CD4-positive, alpha-beta T cell treated with Interferon gamma for 1 hour (primary cell): ENCODE measurements around the gene PPP2R3B.

ENCODE experiments used
- DNase-seq: peaks from one replicate; pipeline ENCODE4 v3.0.0-alpha.2; 2020

PPP2R3B gene

DNA sequence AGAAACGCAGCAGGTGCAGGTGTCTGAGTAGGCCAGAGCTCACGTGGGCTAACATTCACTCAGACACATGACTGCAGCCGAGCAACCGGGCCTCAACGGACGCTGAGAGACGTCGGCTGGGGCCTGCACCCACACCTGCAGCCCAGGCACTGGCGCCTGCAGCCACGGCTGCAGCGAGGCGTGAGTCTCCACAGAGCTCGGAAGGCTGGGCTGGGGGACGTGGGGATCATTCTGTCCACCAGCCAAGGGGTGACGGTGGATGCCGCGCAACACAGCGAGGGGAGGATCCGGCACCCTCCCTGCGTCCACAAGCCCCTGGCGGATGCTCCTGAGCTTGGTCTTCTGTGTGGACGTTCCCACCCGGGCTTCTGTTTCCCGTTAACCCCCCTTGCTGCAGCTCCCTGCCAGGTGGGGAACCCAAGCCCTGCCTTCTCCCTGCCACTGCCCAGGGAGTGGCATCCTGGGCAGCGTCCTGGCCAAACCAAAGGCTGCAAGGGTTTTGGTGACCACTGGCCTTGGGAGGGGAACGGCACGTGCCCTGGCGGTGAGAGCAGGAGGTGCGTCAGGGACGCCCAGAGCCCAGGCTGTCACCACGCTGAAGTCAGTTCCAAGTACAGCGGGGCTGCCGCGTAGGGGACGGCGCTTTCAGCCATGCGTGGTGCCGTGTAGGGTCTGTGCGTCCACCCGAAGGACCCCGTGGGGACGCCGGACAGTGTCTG lies 16.3 kb downstream of the PPP2R3B start:
- DNase-seq: no peak

DNA sequence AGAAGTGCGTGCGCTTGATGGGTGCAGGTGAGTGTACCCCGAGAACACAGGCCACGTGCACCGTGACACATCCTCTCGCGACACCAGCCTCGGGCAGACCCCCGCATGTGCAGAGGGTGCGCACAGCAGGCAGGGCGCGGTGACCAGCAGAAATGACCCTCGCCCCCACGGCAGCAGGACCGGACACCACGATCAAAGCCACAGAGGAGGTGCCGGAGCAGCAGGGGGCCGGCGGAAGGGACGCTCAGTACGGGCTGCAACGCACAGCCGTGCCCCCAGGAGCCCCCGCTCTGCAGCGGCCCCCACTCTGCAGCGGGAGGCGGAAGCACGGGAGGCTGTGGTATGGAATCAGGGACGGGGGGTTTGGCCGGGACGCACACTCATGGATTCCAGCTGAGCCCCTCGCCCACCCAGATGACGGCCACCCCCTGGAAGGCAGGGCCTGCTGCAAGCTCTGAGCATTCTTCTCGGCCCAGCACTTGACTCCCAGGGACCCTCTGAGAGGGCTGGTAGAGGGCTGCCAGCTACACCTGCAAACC lies 17.1 kb downstream of the PPP2R3B start:
- no peak for DNase-seq

DNA sequence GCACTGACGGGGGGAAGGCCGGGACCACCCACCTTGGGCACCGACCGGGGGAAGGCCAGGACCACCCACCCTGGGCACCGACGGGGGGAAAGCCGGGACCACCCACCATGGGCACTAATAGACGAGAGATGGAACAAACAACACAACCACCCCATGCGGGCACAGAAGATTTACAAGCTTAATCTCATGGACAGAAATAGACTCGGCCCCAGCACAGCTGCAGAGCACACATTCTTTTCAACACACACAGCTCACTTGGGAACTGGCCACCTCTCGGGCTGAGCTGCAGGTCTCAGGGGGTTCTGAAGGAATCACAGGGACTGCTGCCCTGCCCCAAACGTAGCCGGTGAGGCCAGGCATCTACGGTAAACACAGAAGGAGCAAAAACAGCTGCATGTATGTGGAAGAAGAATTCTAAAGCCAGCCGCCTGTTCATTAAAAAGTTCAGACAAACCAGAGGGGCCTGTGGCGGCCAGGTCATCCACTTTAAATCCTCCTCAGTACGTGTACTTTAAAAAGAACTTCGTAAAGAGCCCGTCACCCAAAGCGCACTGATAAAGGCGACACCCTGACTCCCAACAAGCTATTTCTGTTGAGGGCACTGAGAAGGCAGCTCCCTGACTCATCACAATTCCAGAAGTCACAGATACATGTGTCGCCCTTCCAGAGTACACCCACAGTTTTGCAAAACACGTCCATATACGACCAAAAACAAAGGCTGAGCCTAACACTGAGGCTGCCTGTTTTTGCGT lies 17.7 kb downstream of the PPP2R3B start:
- no peak for DNase-seq

DNA sequence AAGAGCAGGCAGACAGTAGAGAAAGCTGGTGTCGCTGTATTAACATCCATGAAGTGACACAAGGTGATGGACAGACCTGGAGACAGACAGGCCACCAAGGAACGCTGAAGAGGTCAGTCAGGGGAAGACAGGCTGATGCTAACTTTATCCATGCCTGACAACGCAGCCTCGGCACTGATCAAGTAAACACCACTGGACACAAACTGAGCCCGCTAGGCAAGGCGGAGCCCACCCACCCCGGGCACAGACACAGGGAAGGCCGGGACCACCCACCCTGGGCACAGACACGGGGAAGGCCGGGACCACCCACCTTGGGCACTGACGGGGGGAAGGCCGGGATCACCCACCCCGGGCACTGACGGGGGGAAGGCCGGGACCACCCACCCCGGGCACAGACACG lies 18.8 kb downstream of the PPP2R3B start:
- no peak for DNase-seq

DNA sequence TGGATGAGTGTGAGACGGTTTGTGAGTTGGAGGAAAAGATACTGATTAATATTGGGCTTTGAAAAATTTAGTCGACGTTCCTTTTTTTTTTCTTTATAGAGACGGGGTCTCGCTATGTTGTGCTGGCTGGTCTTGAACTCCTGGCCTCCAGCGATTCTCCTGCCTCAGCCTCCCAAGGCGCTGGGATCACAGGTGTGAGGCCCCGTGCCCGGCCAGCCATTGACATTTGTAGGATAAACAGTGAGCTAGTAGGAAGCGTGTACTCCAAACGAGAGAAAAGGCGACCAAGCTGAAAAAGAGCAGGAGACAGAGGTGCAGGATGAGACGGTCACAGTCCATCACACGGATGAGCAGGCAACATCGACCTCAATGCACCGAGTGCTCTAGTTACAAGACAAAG lies 19.4 kb downstream of the PPP2R3B start:
- no peak for DNase-seq

DNA sequence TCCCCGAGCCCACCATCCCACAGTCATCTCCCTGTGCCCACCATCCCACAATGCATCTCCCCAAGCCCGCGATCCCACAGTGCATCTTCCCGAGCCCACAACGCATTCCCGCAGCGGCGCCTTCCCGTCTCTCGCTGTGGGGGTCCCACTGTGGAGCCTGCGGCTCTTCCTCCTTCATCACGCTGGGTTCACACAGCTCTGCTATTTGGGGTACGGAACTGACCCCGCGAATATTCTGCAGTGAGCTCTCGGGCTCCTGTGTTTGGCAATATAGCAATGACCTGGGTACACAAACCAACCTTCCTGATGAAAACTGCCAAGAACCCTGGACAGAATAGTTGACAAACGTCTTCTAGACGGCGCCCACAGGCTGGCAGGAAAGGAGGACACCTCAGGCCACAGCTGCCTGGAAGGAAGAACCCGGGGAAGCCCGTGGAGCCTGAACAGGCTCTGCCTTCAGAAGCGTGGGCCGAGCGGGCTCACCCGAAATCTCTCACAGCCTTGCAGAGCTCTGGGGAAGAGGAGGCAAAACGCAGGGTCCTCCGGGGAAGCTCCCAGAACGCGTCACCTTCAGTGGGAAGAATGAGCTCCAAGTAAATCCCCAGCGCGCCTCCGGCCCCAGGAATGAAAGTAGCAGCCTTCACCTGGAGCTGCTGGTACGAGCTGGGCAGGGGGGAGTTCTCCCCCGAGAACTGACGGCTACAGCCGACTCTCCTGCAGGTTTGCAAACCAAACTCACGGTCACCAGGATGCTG lies 22.9 kb downstream of the PPP2R3B start:
- no peak for DNase-seq

DNA sequence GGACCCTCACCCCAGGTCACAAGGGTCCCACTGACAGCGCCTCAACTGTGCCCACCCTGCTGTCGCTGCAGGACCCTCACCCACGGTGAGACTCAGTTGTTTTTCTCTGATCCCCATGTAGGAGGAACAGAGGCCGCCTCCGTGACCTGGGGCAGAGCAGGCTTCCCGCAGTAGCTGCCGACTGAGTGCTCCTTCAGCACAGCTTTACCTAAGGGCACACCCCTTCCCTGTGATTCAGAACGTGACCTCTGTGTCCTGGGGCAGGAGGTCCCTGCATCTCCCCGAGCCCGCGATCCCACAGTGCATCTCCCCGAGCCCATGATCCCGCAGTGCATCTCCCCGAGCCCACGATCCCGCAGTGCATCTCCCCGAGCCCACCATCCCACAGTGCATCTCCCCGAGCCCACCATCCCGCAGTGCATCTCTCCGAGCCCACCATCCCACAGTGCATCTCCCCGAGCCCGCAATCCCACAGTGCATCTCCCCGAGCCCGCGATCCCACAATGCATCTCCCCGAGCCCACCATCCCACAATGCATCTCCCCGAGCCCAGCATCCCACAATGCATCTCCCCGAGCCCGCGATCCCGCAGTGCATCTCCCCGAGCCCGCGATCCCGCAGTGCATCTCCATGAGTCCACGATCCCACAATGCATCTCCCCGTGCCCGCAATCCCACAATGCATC lies 23.6 kb downstream of the PPP2R3B start:
- no peak for DNase-seq

DNA sequence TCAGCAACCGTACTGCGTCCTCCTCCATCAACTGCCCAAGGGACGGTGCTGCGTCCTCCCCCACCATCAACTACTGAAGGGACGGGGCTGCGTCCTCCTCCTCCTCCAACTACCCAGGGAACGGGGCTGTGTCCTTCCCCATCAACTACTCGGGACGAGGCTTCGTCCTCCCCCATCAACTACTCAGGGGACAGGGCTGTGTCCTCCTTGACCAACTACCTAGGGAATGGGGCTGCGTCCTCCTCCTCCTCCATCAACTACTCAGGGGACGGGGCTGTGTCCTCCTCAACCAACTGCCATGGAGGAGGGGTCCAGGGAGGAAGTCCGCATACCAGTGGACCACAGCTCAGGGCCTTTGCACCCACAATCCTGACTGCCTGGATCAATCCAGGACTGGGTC lies 24.4 kb downstream of the PPP2R3B start:
- DNase-seq: no peak

DNA sequence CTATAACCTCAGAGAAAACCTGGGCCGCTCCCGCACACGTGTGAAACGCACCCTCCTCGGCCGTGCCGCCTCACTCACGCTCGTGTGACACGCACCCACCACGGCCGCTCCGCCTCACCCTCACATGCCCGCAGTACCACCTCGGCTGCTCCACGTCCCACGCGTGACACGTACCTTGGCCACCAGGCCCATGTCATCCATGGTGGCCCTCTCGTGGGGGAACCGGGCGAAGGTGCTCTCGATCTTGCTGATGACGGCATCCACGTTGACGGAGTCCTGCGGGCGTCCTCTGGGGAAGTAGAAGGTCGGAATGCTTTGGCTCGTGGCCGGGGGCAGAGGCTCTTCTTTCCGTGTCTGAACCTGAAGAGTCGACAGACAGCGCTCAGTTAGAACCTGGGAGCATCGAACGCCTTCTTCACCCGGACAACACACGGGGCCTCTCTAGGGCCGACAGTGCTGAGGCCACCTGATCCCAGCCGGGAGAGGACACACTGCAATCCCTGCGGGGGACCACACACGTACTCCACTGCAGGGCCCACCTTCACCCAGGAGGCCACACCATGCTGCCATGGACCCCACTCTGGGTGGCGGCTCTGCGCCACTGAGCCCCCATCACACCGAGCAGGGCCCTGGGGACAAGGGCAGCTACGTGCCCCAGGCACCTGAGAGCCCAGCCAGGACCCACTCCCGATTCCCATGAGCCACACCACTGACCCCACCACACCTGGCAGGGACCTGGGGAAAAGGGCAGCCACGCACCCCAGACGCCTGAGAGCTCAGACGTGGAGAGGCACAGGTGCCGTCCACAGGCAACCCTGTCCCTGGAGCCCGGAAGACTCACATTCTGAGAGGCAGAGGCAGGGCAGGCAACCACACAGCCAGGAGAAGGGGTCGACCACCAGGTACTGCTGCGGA lies 25.2 kb downstream of the PPP2R3B start:
- DNase-seq: no peak

DNA sequence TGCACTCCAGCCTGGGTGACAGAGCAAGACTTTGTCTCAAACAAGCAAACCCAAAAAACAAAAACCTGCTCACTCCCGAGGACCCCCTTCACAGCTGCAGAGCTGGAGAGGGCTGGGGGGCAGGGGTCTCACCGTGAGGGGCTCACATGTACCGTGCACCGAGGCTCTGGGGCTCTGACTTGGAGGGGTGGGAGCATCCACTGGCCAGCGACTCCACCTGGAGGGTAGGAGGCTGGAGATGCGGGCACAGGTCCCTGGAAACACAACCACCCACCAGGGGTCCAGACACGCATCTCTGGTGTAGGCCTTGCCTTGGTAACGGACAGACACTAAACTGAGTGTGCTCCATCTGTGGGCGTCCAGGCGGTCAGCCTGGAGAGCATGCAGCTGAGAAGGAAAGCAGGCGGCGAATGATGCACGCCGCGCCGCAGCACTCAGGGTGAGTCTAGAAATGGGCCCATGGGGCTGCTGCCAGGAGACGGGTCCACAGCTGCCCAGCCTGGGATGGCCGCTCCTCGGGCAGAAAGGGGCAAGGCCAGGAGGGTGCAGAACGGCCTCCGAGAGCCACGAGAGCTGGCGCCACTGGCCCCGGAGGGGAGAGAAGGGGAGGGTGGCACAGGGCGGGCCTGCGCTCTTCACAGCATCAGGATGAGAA lies 26.1 kb downstream of the PPP2R3B start:
- no peak for DNase-seq

DNA sequence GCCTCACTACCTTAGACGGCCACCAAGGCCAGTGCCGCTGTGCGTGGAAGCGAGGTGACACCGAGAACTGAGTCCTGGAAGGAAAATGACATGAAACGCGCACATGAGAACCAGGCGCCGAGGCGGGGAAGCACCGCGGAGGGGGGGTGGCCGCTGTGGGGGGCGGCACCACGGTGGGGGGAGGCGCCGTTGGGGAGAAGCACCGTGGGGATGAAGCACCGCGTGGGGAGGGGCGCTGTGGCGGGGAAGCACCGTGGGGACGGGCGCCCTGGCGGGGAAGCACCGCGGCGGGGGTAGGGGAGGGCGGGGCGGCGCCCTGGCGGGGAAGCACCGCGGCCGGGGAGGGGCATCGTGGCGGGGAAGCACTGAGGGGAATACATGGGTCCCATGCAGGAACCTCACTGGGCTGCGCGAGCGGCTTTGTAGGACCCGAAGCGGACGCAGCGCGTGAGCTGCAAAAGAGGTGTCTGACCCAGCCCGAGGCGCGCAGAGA lies 28.0 kb downstream of the PPP2R3B start:
- no peak for DNase-seq

DNA sequence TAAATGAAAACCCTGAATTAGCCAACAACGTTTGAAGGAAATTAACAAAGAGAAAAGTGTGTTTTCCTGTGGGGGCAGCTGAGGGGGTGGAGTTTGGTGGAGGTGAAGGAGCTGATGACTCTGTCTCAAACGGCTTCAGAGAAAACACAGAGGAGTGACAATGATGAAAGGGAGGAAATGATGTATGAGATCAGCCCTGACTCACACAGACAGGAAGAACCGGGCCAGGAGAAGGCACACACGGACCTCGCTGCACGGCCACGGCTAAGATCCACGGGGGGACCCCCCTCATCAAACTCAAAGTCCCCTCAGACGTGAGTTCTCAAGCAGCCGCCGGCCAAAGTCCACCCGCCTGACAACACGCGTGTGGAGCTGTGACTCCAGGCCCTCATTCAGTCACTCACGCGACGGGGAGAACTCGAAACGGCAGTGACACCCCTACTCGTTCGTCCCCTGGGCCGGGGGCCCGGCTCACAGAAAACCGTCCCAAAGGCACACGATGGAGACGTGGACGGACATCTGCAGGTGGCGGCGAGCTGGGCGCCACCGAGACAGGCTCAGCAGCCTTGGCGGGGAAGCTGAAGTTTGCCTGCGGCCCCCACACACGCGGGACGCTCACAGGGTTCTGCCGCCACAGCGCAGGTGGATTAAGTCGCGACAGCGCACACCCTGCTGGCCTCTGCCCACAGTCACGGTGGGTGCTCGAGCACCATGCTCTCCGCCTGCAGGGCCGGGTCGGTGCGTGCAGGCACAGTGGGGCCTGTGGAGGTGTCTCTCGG lies 28.8 kb downstream of the PPP2R3B start:
- DNase-seq: peak; percentile 48

DNA sequence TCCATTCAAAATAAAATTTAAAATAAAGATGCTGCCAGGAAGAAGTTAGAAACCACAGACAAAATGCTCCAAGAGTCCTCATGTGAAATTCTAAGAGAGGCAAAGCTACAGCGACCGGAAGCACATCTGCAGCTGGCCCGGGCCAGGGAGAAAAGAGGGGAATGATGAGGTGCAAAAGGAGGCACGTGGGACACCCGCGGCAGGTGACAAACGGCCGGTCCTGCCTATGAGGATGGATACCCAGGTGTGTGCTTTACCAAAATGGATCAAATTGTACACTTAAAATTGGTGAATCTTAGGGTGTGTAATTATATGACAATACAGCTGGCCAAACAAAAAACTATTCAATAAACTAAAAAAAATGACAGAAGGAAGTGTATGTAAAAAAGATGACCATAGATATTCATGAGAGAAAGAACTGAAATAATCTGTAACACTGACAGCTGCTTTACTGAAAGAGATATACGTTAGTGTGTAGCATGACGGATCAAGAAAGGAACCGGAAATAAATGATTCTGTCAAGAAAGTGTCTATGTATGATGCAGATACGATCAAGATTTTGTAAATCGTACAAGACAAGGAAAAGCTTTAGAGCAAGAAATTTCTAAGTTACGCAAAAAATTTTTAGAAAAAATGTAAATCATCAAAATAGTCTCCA lies 29.5 kb downstream of the PPP2R3B start:
- DNase-seq: no peak

DNA sequence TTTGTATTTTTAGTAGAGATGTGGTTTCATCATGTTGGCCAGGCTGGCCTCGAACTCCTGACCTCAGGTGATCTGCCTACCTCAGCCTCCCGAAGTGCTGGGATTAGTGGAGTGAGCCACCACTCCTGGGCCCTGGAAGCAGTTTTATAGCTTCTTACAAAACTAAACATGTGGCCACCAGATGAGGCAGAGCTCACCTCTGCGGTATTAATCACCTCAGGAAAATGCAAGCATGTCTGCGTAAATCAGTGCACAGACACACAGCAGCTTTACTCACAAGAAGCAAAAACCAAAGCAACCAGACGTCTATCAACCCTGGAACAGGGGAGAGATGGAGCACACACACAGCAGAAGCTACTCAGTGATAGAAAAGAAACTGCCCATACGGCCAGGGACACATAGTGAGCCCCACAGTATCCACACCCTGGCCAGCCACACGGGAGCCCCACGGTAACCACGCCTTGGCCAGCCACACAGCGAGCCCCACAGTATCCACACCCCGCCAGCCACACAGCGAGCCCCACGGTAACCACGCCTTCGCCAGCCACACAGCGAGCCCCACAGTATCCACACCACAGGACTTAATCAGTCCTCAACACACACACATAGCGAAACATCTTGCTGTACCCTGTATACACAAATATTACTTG lies 30.2 kb downstream of the PPP2R3B start:
- DNase-seq: no peak

DNA sequence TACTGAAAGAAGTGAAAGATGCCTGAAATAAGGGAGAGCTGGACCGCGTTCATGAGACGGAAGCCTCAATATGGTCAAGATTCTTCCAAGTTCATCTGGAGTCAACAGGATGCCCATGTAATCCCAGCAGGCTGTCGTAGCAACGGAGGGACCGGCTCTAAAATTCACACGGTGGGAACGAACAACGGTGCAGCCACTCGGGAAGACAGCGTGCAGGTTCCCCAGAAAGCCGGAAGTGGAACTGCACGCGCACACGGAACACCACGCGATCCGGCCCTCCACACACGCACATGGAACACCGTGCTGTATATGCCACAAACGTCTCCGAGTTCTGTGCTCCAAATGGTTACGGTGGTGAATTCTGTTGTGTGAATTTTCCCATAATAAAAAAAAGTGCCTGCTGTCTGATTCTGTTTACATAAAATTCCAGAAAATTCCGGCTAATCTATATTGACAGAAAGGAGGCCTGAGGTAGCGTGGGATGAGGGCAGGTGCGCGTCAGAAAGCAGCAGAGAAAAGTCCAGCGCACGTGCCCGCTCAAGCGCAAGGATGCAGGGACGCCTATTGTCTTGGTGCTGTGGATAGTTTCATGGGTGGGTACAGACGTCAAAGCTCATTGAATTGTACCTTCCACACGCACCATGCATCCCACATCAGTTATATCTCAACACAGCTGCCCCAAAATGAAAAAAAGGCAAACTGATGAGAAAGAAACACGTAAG lies 31.2 kb downstream of the PPP2R3B start:
- DNase-seq: no peak

DNA sequence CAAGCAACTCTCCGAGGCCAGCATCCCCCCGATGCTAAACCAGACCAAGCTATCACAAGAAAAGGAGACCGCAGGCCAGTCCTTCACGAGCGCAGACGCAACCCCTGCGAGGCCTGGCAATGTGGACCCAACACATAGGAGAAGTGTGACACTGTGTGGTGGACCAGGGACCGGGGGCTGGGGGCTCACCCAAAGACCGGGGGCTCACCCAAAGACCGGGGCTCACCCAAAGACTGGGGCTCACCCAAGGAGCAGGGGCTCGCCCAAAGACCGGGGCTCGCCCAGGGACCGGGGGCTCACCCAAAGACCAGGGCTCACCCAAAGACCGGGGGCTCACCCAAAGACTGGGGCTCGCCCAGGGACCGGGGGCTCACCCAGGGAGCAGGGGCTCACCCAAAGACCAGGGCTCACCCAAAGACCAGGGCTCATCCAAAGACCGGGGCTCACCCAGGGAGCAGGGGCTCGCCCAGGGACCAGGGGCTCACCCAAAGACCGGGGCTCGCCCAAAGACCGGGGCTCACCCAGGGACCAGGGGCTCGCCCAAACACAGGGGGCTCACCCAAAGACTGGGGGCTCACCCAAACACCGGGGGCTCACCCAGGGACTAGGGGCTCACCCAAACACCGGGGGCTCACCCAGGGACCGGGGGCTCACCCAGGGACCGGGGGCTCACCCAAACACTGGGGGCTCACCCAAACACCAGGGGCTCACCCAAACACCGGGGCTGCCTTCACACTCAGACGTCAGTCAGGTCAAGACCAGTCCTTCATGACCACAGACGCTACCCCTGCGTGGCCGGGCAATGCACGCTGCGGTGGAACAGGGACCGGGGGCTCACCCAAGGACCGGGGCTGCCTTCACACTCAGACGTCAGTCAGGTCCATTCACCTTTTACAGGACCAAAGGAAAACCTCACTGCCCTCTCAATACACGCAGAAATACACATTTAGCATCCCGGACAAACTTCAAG lies 32.9 kb downstream of the PPP2R3B start:
- no peak for DNase-seq
